T-helper 17 cell (primary cell): ENCODE data around the gene ORM1. TPM values are rescaled to one million over a fixed set of nuclear protein-coding genes. Genes with fewer than 3 reads are reported as not detected.
A peak's percentile ranks its signal among the peaks of the same experiment; 100 is the strongest.
"Not testable (repeated sequence)": the region's sequence is repeated elsewhere in the genome, so short reads cannot be mapped to it uniquely, and the experiment has no call there.

Source experiments
- ATAC-seq: fragments of 150-1000 bp; cut with Tn5 transposase; 2 replicates; pipeline ENCODE4 v1.10.0; 2021; ENCODE audit warnings: mild to moderate bottlenecking, moderate library complexity
- DNase-seq, 3 donors: peaks; one replicate each; pipeline versions ENCODE4 v3.0.0 to v3.0.0-alpha.2; 2020 to 2021
- H3K9me3 ChIP-seq: one replicate; pipeline ENCODE4 v1.7.0; 2013; ENCODE audit warnings: low read length, mild to moderate bottlenecking; ENCODE audit not compliant: control insufficient read depth, poor library complexity, severe bottlenecking
- H3K27ac Mint-ChIP-seq: one replicate; pipeline ENCODE4 v1.8.0; 2022; ENCODE audit warnings: mild to moderate bottlenecking, moderate library complexity, mixed read lengths
- H3K27me3 Mint-ChIP-seq: one replicate; pipeline ENCODE4 v1.8.0; 2022; ENCODE audit warnings: mixed read lengths
- H3K36me3 Mint-ChIP-seq: one replicate; pipeline ENCODE4 v1.8.0; 2022; ENCODE audit warnings: low read depth, mixed read lengths
- H3K4me1 Mint-ChIP-seq: one replicate; pipeline ENCODE4 v1.8.0; 2022; ENCODE audit warnings: mild to moderate bottlenecking, mixed read lengths
- H3K4me3 Mint-ChIP-seq: one replicate; pipeline ENCODE4 v1.8.0; 2022; ENCODE audit warnings: mild to moderate bottlenecking, moderate library complexity, mixed read lengths
- total RNA-seq, 4 donors: library from RNA in 2 of 4; stranded (reverse) in 2 of 4; gene quantifications; one replicate each; pipeline ENCODE4 v1.2.3 and lab custom pipeline; 2022 to 2026

ORM1 gene
- total RNA-seq, 2 donors from 2014 or later, result not detected

- not testable (repeated sequence) for H3K9me3 ChIP-seq, H3K4me1 Mint-ChIP-seq, DNase-seq, H3K36me3 Mint-ChIP-seq, ATAC-seq, H3K4me3 Mint-ChIP-seq, H3K27ac Mint-ChIP-seq, H3K27me3 Mint-ChIP-seq
Measured at GRCh38 chr9:114328937-114329624, 6.2 kb downstream of the ORM1 start.

DNA sequence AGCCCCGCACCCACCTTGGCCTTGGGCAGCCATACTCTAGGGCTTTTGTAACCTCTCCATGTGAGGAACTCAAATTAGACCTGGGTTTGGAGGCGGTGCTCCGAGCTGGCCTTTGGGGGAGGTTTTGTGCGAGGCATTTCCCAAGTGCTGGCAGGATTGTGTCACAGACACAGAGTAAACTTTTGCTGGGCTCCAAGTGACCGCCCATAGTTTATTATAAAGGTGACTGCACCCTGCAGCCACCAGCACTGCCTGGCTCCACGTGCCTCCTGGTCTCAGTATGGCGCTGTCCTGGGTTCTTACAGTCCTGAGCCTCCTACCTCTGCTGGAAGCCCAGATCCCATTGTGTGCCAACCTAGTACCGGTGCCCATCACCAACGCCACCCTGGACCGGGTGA is 6.7 kb downstream of the ORM1 start, which contains the start of gene ORM2:
TSS of gene ORM2 (plus strand) at position 245 of the 398 bp plus-strand sequence. CDS start at position 281, 36 bp downstream.
- not testable (repeated sequence) for H3K27me3 Mint-ChIP-seq, DNase-seq, ATAC-seq, H3K36me3 Mint-ChIP-seq, H3K27ac Mint-ChIP-seq, H3K9me3 ChIP-seq, H3K4me3 Mint-ChIP-seq, H3K4me1 Mint-ChIP-seq

GRCh38 chr9:114330636-114331035 is 7.7 kb downstream of the ORM1 start:
- peaks cover 9% of the 10 kb centered on the region for H3K4me1 Mint-ChIP-seq
- no peak overlapping the region for H3K27ac Mint-ChIP-seq
- DNase-seq, result no peak
- no peak overlapping the region for H3K4me3 Mint-ChIP-seq
- no peaks in the 10 kb centered on the region for H3K9me3 ChIP-seq
- peaks cover 3% of the 10 kb centered on the region for H3K36me3 Mint-ChIP-seq
- no peak for ATAC-seq
- H3K27me3 Mint-ChIP-seq, result no peaks in the 10 kb centered on the region

DNA sequence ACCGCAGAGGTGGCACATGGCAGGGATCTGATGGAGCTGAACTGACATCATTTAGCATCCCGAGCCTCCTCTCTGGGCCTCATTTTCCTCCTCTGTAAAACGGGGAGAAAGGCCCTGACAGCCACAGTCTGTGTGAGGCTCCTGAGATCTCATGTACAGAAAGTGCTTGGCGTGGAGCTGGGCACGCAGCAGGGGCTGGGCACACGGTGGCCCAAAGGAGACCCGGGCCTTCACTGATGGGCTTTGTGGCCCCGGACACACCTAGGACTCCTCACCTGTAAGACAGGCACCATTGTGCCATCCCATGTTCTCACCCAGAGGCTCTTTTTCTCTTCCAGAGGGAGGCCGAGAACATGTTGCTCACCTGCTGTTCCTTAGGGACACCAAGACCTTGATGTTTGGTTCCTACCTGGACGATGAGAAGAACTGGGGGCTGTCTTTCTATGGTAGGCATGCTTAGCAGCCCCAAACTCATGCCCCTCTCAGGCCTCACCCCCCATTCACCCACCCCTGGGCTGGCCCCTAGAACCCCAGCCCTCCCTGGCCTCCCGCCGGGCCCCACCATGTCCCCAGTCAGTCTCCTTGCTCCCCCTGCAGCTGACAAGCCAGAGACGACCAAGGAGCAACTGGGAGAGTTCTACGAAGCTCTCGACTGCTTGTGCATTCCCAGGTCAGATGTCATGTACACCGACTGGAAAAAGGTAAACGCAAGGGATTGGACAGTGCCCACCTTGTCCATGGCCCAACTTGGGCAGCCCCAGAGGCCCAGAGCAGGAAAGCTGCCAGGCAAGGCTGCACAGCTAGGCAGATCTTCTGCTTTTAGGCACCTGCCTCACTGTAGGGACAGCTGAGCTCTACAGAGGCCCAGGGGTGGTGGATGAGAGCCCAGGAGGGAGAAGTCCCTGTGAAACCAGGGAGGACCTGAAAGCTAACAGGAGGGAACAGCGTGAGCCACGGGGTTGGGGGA is 8.6 kb downstream of the ORM1 start:
- H3K27ac Mint-ChIP-seq, result peak overlapping the region; percentile 71
- ATAC-seq, result peak; percentile 33
- DNase-seq, H3K4me3 Mint-ChIP-seq, H3K9me3 ChIP-seq, H3K4me1 Mint-ChIP-seq, H3K36me3 Mint-ChIP-seq, H3K27me3 Mint-ChIP-seq: not testable (repeated sequence)

DNA sequence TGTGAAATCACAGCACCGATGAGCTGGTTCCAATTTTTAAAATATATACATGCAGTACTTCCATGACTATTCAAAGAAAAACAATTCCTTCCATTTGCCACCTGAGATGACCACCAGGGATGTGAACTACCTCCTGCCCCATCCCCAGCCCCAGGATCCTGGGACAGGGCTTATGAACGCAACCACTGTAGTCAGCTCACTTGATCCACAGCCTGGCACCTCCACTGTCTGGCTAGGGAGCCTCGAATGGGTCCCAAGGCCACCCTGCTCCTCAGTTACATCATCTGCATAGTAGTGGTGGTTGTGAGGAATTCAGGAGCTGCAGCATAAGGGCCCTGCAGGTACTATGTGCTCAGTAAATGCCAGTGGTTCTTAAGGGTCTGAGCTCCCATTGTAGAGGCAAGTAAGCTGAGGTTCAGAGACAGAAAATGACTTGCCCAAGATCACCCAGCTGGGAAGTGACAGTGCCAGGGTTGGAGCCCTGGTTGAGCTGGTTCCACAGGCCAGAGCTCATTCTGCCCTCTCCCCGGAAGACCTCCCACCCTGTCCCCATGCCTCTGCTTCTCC is 9.7 kb downstream of the ORM1 start:
- not testable (repeated sequence) for H3K27me3 Mint-ChIP-seq, H3K9me3 ChIP-seq, H3K4me1 Mint-ChIP-seq, H3K36me3 Mint-ChIP-seq, H3K27ac Mint-ChIP-seq, DNase-seq
- peak; percentile 39 for ATAC-seq
- H3K4me3 Mint-ChIP-seq, result peak overlapping the region; percentile 52

GRCh38 chr9:114333718-114334117 is 10.8 kb downstream of the ORM1 start:
- H3K4me1 Mint-ChIP-seq, result peaks cover 12% of the 10 kb centered on the region
- not testable (repeated sequence) for H3K36me3 Mint-ChIP-seq, DNase-seq, ATAC-seq, H3K9me3 ChIP-seq, H3K27me3 Mint-ChIP-seq, H3K27ac Mint-ChIP-seq, H3K4me3 Mint-ChIP-seq

GRCh38 chr9:114334490-114334889 is 11.6 kb downstream of the ORM1 start:
- no peaks in the 10 kb centered on the region for H3K9me3 ChIP-seq
- DNase-seq, result no peak
- Mint-ChIP-seq H3K4me3 (no peak overlapping the region), H3K4me1 (peaks cover 12% of the 10 kb centered on the region), H3K36me3 (peaks cover 6% of the 10 kb centered on the region), H3K27me3 (no peaks in the 10 kb centered on the region), H3K27ac (no peak overlapping the region)
- no peak for ATAC-seq

DNA sequence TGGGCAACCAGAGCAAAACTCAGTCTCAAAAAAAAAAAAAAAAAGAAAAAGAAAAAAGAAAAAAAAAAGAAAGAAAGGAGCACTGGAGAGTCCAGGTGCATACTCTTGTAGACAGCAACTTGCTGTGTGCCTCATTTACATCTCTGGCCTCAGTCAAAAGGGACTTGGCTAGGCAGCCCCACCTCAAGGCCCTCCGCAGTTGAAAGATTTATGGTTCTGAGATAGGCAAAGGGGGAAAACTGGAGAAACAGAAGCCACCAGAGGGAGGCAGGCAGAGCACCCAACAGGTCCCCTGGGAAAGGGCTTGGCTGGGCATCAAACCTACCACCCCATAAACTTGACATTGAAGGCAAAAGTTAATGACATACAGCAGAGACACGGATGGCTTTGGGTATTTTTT is 12.8 kb downstream of the ORM1 start:
- no peaks in the 10 kb centered on the region for H3K9me3 ChIP-seq
- ATAC-seq (no peak), DNase-seq (no peak)
- Mint-ChIP-seq H3K27ac (peak overlapping the region; percentile 32), H3K4me3 (no peak overlapping the region), H3K4me1 (peaks cover 9% of the 10 kb centered on the region), H3K27me3 (no peaks in the 10 kb centered on the region), H3K36me3 (peaks cover 6% of the 10 kb centered on the region)

DNA sequence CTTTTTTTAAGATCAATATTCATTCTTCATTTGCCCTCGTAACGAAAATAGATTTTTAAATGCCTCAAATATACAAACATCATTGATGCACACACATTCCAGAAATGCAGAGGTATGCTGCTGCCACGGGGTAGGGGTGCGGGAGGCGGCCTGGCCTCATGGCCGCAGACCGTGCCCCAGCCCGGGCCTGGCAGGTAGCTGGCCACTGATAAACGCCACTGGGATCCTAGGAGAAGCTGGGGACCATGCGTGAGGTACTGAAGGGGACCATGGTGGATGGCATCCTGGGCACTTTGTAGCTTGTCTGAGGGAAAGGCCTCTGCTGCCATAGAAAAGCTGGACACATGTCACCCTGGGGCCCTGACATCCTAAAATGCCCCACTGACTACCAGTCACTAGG is 13.3 kb downstream of the ORM1 start:
- ATAC-seq, result no peak
- no peak for DNase-seq
- H3K27me3 Mint-ChIP-seq, result no peaks in the 10 kb centered on the region
- H3K36me3 Mint-ChIP-seq, result peaks cover 6% of the 10 kb centered on the region
- H3K4me3 Mint-ChIP-seq, result no peak overlapping the region
- H3K9me3 ChIP-seq, result no peaks in the 10 kb centered on the region
- H3K27ac Mint-ChIP-seq, result peak overlapping the region; percentile 32
- peaks cover 6% of the 10 kb centered on the region for H3K4me1 Mint-ChIP-seq

DNA sequence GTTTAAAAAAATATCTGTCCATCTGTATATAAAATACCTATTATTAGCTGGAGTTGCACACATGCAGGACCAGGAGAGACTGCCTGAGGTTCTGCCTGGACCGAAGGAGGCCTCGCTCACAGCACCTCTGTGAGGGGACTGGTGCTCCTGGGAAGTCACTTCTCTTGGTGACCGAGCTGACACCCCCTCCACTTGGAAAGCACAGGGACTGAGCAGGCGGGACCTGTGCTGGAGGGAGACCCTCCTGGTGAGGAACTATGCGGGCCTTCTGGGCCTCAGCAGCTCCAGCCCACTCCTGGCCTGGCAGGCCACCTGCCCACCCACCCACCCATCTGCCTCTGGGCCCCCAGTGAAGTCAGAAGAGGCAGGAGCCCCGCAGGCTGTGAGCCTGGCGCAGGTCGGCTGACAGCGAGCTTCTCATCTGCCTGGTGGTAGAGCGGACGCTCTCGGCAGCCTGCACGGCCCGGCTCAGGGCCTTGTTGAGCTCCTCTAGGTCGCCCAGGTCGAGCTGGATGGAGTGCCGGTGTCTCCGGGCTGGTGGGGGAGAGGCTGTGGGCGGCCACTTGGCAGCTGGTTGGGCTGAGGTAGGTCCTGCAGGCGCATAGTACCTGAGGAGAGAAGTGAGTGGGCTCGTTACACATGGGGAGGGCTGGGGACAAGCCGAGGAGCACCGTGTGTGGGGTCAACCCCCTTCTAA is 13.9 kb downstream of the ORM1 start:
- no peaks in the 10 kb centered on the region for H3K9me3 ChIP-seq
- DNase-seq (no peak), ATAC-seq (no peak)
- no peak overlapping the region for H3K4me3 Mint-ChIP-seq
- peaks cover 9% of the 10 kb centered on the region for H3K4me1 Mint-ChIP-seq
- H3K36me3 Mint-ChIP-seq, result peaks cover 9% of the 10 kb centered on the region
- no peaks in the 10 kb centered on the region for H3K27me3 Mint-ChIP-seq
- peak overlapping the region; percentile 57 for H3K27ac Mint-ChIP-seq

DNA sequence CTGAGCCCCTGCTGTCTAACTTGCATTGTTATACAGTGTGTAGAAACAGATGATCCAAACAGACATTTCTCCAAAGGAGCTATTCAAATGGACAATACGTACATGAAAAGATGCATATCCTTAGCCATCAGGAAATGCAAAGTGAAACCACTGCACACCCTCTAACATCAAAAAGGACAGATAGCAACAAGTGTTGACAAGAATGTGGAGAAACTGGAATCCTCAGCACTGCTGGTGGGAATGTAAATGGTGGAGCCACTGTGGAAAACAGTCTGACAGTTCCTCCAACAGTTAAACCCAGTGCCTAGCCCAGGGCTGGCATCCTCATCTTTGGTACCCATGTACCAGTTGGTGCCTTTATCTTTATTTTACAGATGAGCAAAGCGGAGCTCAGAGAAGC is 15.3 kb downstream of the ORM1 start:
- no peak overlapping the region for H3K27ac Mint-ChIP-seq
- peaks cover 11% of the 10 kb centered on the region for H3K36me3 Mint-ChIP-seq
- H3K27me3 Mint-ChIP-seq, result no peaks in the 10 kb centered on the region
- DNase-seq, result no peak
- no peak overlapping the region for H3K4me3 Mint-ChIP-seq
- H3K9me3 ChIP-seq, result no peaks in the 10 kb centered on the region
- H3K4me1 Mint-ChIP-seq, result peaks cover 7% of the 10 kb centered on the region
- no peak for ATAC-seq

DNA sequence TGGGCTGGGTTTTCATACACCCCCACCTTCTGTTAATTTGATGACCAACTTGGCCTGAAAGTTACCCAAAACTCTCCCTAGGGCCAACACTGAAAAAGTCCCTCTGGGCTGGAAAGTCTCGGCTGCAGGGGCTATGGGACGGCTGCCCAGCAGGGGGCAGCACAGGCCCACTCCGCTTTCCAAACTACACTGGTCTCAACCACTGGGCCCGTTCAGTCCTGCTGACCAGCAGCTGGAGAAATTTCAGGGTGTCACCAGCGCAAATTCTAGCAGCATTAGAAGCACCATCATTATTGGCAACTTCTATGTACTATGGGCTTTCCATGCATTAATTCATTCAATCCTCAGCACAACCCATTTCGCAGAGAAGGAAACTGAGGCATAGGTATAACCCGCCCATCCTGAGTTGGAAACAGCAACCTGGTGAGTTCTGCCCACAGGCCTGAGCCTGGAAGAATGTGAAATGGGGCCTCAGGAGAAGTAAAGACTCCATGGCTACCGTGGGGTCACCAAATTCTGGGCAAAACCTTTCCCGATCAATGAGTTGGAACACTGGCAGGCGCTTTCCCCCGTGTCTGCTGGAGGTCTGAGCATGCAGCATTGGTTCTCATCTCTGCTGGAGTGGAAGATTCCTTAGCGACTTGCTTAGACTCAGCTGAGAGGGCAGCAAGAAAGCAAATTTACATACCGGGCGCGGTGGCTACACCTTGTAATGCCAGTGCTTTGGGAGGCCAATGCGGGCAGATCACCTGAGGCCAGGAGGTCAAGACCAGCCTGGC is 16.4 kb downstream of the ORM1 start:
- DNase-seq, result peak in 2 of 3 donors; percentile 31 to 36
- H3K9me3 ChIP-seq, result no peaks in the 10 kb centered on the region
- peak; percentile 74 for ATAC-seq
- H3K36me3 Mint-ChIP-seq, result peaks cover 11% of the 10 kb centered on the region
- no peaks in the 10 kb centered on the region for H3K27me3 Mint-ChIP-seq
- H3K4me1 Mint-ChIP-seq, result peaks cover 11% of the 10 kb centered on the region
- H3K27ac Mint-ChIP-seq, result peak overlapping the region; percentile 14
- H3K4me3 Mint-ChIP-seq, result no peak overlapping the region
